ENCODE measurements around the gene HACD4. TPM values are rescaled to one million over a fixed set of nuclear protein-coding genes. Genes with fewer than 3 reads are reported as not detected.
A peak's percentile ranks its signal among the peaks of the same experiment; 100 is the strongest.
"Not testable (repeated sequence)": the region's sequence is repeated elsewhere in the genome, so short reads cannot be mapped to it uniquely, and the experiment has no call there.

Gene HACD4
- total RNA-seq, 1 donor from 2014 or later = 0.79 TPM

GRCh38 chr9:20981486-20981885 lies 50.0 kb downstream of the HACD4 start:
- DNase-seq (ENCODE audit: low read depth) = no peak
- Histone ChIP-seq H3K27me3 (ENCODE audit: control insufficient read depth, insufficient read depth, low read length) (no peaks in the 10 kb centered on the region), H3K4me3 (ENCODE audit: low read depth, low read length) (no peak overlapping the region), H3K36me3 (ENCODE audit: control insufficient read depth, insufficient read depth, low read length) (peaks cover 2% of the 10 kb centered on the region)
- TF ChIP-seq CTCF (IDR thresholded peaks at IDR 0.05; ENCODE audit: insufficient read depth, low read length, severe bottlenecking) = no peak
- no peak for FAIRE-seq

GRCh38 chr9:20980832-20981455 lies 50.5 kb downstream of the HACD4 start:
- DNase-seq (ENCODE audit: low read depth) (peak; percentile 29), FAIRE-seq (no peak)
- Histone ChIP-seq H3K4me3 (ENCODE audit: low read depth, low read length) (no peak overlapping the region), H3K36me3 (ENCODE audit: control insufficient read depth, insufficient read depth, low read length) (peaks cover 2% of the 10 kb centered on the region), H3K27me3 (ENCODE audit: control insufficient read depth, insufficient read depth, low read length) (no peaks in the 10 kb centered on the region)
- no peak for TF ChIP-seq CTCF (IDR thresholded peaks at IDR 0.05; ENCODE audit: insufficient read depth, low read length, severe bottlenecking)

GRCh38 chr9:20978249-20978648 lies 53.2 kb downstream of the HACD4 start:
- DNase-seq (ENCODE audit: low read depth) = no peak
- Histone ChIP-seq H3K27me3 (ENCODE audit: control insufficient read depth, insufficient read depth, low read length) (no peaks in the 10 kb centered on the region), H3K4me3 (ENCODE audit: low read depth, low read length) (no peak overlapping the region), H3K36me3 (ENCODE audit: control insufficient read depth, insufficient read depth, low read length) (peaks cover 2% of the 10 kb centered on the region)
- FAIRE-seq = no peak
- no peak for TF ChIP-seq CTCF (IDR thresholded peaks at IDR 0.05; ENCODE audit: insufficient read depth, low read length, severe bottlenecking)

GRCh38 chr9:20974191-20974938 lies 57.1 kb downstream of the HACD4 start:
- not testable (repeated sequence) for H3K27me3 ChIP-seq (ENCODE audit: control insufficient read depth, insufficient read depth, low read length); H3K36me3 ChIP-seq (ENCODE audit: control insufficient read depth, insufficient read depth, low read length); H3K4me3 ChIP-seq (ENCODE audit: low read depth, low read length); DNase-seq (ENCODE audit: low read depth); FAIRE-seq

GRCh38 chr9:20973246-20973947 lies 58.0 kb downstream of the HACD4 start:
- H3K27me3 ChIP-seq (ENCODE audit: control insufficient read depth, insufficient read depth, low read length); H3K4me3 ChIP-seq (ENCODE audit: low read depth, low read length); DNase-seq (ENCODE audit: low read depth); H3K36me3 ChIP-seq (ENCODE audit: control insufficient read depth, insufficient read depth, low read length); FAIRE-seq: not testable (repeated sequence)

- peak; percentile 23 for FAIRE-seq
These were observed 58.8 kb downstream of the HACD4 start for GRCh38 chr9:20972684-20973083.

More at GRCh38 chr9:20972684-20973083, 58.8 kb downstream of the HACD4 start:
- TF ChIP-seq CTCF (IDR thresholded peaks at IDR 0.05; ENCODE audit: insufficient read depth, low read length, severe bottlenecking) = no peak
- H3K36me3 ChIP-seq (ENCODE audit: control insufficient read depth, insufficient read depth, low read length) = peaks cover 2% of the 10 kb centered on the region
- H3K27me3 ChIP-seq (ENCODE audit: control insufficient read depth, insufficient read depth, low read length) = no peaks in the 10 kb centered on the region
- DNase-seq (ENCODE audit: low read depth) = no peak
- H3K4me3 ChIP-seq (ENCODE audit: low read depth, low read length) = no peak overlapping the region

Data from bronchial epithelial cell (primary cell).